Measurements from ENCODE around the gene VSTM4.

VSTM4 gene

GRCh38 chr10:49150426-49150825, 35.1 kb upstream of the VSTM4 start:
- POLR2A ChIA-PET = no interaction called here
- CTCF ChIA-PET = interaction anchor here (1.0 kb wide), 1 partner anchor 257 kb away, joined by 4 read pairs; no protein-coding TSS in a partner anchor
- TF ChIP-seq, protein P1, sequence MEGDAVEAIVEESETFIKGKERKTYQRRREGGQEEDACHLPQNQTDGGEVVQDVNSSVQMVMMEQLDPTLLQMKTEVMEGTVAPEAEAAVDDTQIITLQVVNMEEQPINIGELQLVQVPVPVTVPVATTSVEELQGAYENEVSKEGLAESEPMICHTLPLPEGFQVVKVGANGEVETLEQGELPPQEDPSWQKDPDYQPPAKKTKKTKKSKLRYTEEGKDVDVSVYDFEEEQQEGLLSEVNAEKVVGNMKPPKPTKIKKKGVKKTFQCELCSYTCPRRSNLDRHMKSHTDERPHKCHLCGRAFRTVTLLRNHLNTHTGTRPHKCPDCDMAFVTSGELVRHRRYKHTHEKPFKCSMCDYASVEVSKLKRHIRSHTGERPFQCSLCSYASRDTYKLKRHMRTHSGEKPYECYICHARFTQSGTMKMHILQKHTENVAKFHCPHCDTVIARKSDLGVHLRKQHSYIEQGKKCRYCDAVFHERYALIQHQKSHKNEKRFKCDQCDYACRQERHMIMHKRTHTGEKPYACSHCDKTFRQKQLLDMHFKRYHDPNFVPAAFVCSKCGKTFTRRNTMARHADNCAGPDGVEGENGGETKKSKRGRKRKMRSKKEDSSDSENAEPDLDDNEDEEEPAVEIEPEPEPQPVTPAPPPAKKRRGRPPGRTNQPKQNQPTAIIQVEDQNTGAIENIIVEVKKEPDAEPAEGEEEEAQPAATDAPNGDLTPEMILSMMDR (IDR thresholded peaks at IDR 0.05; ENCODE audit: control extremely low read depth, extremely low read depth, low read depth, missing control alignments) = no peak
- no peak for DNase-seq (ENCODE audit: extremely low spot score)

DNA sequence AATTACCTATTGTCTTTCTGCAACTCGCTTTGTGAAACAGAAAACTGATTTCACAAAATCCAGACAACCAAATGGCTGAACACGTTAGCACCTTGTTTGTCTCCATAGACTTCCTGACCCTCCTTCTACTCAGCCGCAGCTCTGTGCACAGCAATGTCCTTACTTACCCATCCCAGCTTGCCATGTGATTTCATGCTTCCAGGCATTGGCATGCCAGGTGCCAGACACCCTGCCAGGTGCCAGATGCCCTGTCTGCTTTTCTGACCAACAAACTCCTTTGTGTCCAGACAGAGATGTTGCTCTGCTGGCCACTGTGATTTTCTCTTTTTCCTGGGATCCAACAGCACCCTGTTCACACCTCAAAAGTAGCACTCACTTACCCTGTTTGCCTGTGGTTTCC, 34.6 kb upstream of the VSTM4 start:
- DNase-seq (ENCODE audit: extremely low spot score) = no peak
- TF ChIP-seq, protein P1 (IDR thresholded peaks at IDR 0.05; ENCODE audit: control extremely low read depth, extremely low read depth, low read depth, missing control alignments) = no peak
- ChIA-PET CTCF (interaction anchor here (1.3 kb wide), 1 partner anchor 14 kb away, joined by 4 read pairs; no protein-coding TSS in a partner anchor), POLR2A (no interaction called here)

- CTCF ChIA-PET = interaction anchor here (1.3 to 1.9 kb wide), 3 partner anchors 40 to 63 kb away, joined by 3 to 4 read pairs (median 3); no protein-coding TSS in a partner anchor
- TF ChIP-seq, protein P1 (IDR thresholded peaks at IDR 0.05; ENCODE audit: control extremely low read depth, extremely low read depth, low read depth, missing control alignments) = no peak
- POLR2A ChIA-PET = no interaction called here
- DNase-seq (ENCODE audit: extremely low spot score) = no peak
Measured at GRCh38 chr10:49144058-49144720, 28.9 kb upstream of the VSTM4 start.

GRCh38 chr10:49143249-49143648, 27.9 kb upstream of the VSTM4 start:
- POLR2A ChIA-PET = no interaction called here
- TF ChIP-seq, protein P1 (IDR thresholded peaks at IDR 0.05; ENCODE audit: control extremely low read depth, extremely low read depth, low read depth, missing control alignments) = no peak
- DNase-seq (ENCODE audit: extremely low spot score) = no peak
- CTCF ChIA-PET = no interaction called here

DNA sequence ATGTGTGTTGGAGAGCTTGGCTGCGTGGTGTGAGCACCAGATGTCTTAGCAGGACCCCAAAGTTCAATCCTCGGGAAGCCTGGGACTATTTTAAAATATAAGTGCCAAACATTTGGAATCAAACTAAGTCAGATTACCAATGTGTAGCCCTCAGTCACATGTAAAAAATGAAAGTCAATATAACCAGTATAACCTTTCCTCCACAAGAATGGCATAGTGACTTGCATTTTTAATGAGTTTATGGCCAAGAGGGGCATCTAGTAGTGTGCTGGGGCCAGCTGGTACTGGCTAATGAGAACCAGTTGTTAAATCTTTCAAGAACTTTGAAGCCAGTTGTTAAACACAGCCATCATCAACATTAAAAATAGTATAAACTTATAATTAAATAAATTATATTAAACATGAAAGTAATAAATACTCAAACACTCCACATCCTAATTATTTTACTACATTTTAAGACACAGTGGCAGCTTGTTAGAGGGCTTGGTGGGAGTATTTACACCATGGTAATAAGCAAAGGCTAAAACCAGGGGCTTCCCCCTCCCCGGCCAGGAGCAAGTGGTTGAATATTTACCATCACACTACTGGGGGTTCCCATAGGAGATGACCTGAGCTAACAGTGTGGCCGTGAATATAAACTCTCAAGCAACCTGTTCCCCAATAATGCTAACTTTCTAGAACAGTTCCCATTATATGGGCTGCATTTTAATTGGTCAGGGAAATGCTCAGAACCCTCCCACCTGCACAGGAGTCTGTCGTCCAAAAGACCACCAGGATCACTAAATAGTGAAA, 26.4 kb upstream of the VSTM4 start:
- TF ChIP-seq, protein P1 (IDR thresholded peaks at IDR 0.05; ENCODE audit: control extremely low read depth, extremely low read depth, low read depth, missing control alignments) = no peak
- CTCF ChIA-PET = interaction anchor here (0.9 to 1.2 kb wide), 2 partner anchors 23 to 486 kb away, joined by 3 read pairs; no protein-coding TSS in a partner anchor
- POLR2A ChIA-PET = no interaction called here
- peak; percentile 58 for DNase-seq (ENCODE audit: extremely low spot score)

DNA sequence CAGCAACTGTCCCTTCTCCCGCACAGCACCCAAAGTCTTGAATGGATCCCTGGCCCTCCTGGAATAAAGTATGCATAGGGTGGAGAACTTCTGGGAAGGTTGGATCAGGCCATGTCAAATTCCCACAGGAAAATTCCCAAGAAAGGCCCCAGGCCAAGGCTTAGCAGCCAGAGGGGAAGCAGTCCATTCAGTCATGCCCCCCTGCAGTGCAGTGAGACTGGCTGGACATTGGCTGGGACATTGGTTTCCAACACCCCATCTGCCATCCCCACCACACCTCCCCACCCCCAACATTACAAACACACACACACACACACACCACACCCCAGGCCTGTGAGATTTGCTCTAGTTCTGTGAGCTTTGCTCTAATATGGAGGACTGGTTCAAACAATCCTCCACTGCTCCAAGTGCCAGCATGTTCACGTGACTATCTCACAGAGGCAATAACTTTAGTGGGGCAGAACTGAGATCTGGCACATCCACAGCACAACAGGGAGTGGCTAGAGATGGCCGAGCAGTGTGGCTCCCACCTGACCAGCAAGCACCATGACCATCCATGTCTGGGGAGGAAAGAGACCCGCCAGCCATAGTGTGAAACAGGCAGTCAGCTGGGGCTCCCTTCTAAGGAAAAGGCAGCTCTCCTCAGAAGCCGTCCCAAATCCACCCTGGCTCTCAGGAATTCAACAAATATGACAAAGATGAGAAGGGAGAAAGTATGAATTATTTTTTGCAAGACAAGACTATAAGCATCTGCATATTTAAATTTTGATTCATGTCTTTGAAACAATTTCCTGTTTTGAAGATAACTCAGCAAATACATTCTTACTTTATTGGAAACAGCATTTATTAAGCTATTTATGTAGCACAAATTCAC, 25.2 kb upstream of the VSTM4 start:
- POLR2A ChIA-PET = no interaction called here
- CTCF ChIA-PET = interaction anchor here (0.9 to 1.8 kb wide), 4 partner anchors 12 to 484 kb away, joined by 3 to 5 read pairs (median 3); no protein-coding TSS in a partner anchor
- no peak for DNase-seq (ENCODE audit: extremely low spot score)

More for the DNA sequence above, 25.2 kb upstream of the VSTM4 start:
- TF ChIP-seq, protein P1 (IDR thresholded peaks at IDR 0.05; ENCODE audit: control extremely low read depth, extremely low read depth, low read depth, missing control alignments) = no peak

Measured in GM10248 (cell line).